ENCODE results near the gene IGF2BP1. TPM values are rescaled to one million over a fixed set of nuclear protein-coding genes. Genes with fewer than 3 reads are reported as not detected.
"Not testable (repeated sequence)": the region's sequence is repeated elsewhere in the genome, so short reads cannot be mapped to it uniquely, and the experiment has no call there.

Gene IGF2BP1
- total RNA-seq, 1 experiment from 2014 or later, result 434 TPM

- Histone ChIP-seq H2BK12ac (ENCODE audit: insufficient read length, low read depth, low read length) (no peak overlapping the region), H4K8ac (replicated peaks; ENCODE audit: insufficient read length, low read depth, low read length) (no peak overlapping the region), H3K14ac (ENCODE audit: insufficient read depth, low read length) (no peak overlapping the region), H3K4me1 (ENCODE audit: insufficient read depth, low read length) (peaks cover 8% of the 10 kb centered on the region; the same call in 1 of the 2 replicates), H3K9me3 (ENCODE audit: control insufficient read depth, low read depth, low read length) (no peaks in the 10 kb centered on the region), H3K18ac (ENCODE audit: insufficient read length, low read depth, low read length) (no peak overlapping the region), H2BK5ac (ENCODE audit: insufficient read length, low read length) (no peak overlapping the region), H3K27me3 (ENCODE audit: insufficient read depth, low read length) (no peaks in the 10 kb centered on the region), H3K56ac (ENCODE audit: insufficient read length, low read depth, low read length) (no peak overlapping the region), H2BK15ac (ENCODE audit: low read depth, low read length) (no peak overlapping the region), H3K79me2 (ENCODE audit: insufficient read depth, low read length) (peaks cover 64% of the 10 kb centered on the region), H3K79me1 (ENCODE audit: insufficient read depth, low read depth, low read length, poor library complexity, severe bottlenecking) (peaks cover 7% of the 10 kb centered on the region), H3K9ac (ENCODE audit: extremely low read depth, insufficient read length, low read length) (no peak overlapping the region), H2BK120ac (ENCODE audit: low read depth, low read length, poor library complexity, severe bottlenecking) (no peak overlapping the region), H2AK5ac (ENCODE audit: insufficient read length, low read length) (no peak overlapping the region), H3K23me2 (ENCODE audit: insufficient read length, low read depth, low read length, poor library complexity, severe bottlenecking) (peaks cover 4% of the 10 kb centered on the region), H2AFZ (ENCODE audit: low read length) (no peak overlapping the region), H4K20me1 (ENCODE audit: control insufficient read depth, insufficient read depth, insufficient read length) (no peaks in the 10 kb centered on the region), H3K27ac (ENCODE audit: insufficient read length, low read depth, low read length) (no peak overlapping the region), H2BK20ac (ENCODE audit: low read depth, low read length, poor library complexity, severe bottlenecking) (no peak overlapping the region), H3K23ac (ENCODE audit: insufficient read length, low read depth, low read length) (no peak overlapping the region), H3T11ph (ENCODE audit: low read length) (no peak overlapping the region), H4K91ac (ENCODE audit: insufficient read length, low read depth, low read length) (no peak overlapping the region), H3K4ac (ENCODE audit: low read depth, low read length) (no peak overlapping the region), H3K4me2 (ENCODE audit: insufficient read depth, insufficient read length, low read length) (no peak overlapping the region), H4K5ac (ENCODE audit: insufficient read length, low read depth, low read length) (no peak overlapping the region)
- no peaks in the 10 kb centered on the region for H3K27me3 Mint-ChIP-seq (ENCODE audit: low read depth)
- no peak for TF ChIP-seq CTCF (conservative IDR thresholded peaks at IDR 0.05)
- WGBS (ENCODE audit: extremely low coverage, insufficient read length, low lambda C conversion rate), result no CpG with 5 or more reads among the region's 2 CpGs
- peak overlapping the region in 1 of 2 experiments; percentile 36; a peak in 2 of 5 replicates for H3K4me3 Mint-ChIP-seq
- peak overlapping the region in 2 of 3 experiments; percentile 38 to 75; a peak in 3 of 7 replicates for H3K27ac Mint-ChIP-seq
- no peaks in the 10 kb centered on the region for H3K9me3 Mint-ChIP-seq
- H3K4me1 Mint-ChIP-seq, result peaks cover 71 to 74% of the 10 kb centered on the region in 2 experiments
- DNase-seq, result no peak
- H3K36me3 Mint-ChIP-seq (ENCODE audit: insufficient read depth in 1 of 3, low read depth in 3 of 3), result peaks cover 34 to 66% (median 62%) of the 10 kb centered on the region in 3 experiments; a peak in 6 of 7 replicates
Observed at GRCh38 chr17:49005140-49005539, 8.0 kb downstream of the IGF2BP1 start.

GRCh38 chr17:49008908-49009307, 11.7 kb downstream of the IGF2BP1 start:
- not testable (repeated sequence) for H3K14ac ChIP-seq (ENCODE audit: insufficient read depth, low read length); H3K4me3 Mint-ChIP-seq; H3K27me3 ChIP-seq (ENCODE audit: insufficient read depth, low read length); H3K79me1 ChIP-seq (ENCODE audit: insufficient read depth, low read depth, low read length, poor library complexity, severe bottlenecking); H3K27ac ChIP-seq (ENCODE audit: insufficient read length, low read depth, low read length); H3K23me2 ChIP-seq (ENCODE audit: insufficient read length, low read depth, low read length, poor library complexity, severe bottlenecking); H3K9me3 Mint-ChIP-seq; H3K4me2 ChIP-seq (ENCODE audit: insufficient read depth, insufficient read length, low read length); H4K20me1 ChIP-seq (ENCODE audit: control insufficient read depth, insufficient read depth, insufficient read length); H3K9me3 ChIP-seq (ENCODE audit: control insufficient read depth, low read depth, low read length); H2BK15ac ChIP-seq (ENCODE audit: low read depth, low read length); H2AK5ac ChIP-seq (ENCODE audit: insufficient read length, low read length); H4K5ac ChIP-seq (ENCODE audit: insufficient read length, low read depth, low read length); H3K23ac ChIP-seq (ENCODE audit: insufficient read length, low read depth, low read length); H3T11ph ChIP-seq (ENCODE audit: low read length); H3K4ac ChIP-seq (ENCODE audit: low read depth, low read length); H4K8ac ChIP-seq (replicated peaks; ENCODE audit: insufficient read length, low read depth, low read length); H3K18ac ChIP-seq (ENCODE audit: insufficient read length, low read depth, low read length); H2BK20ac ChIP-seq (ENCODE audit: low read depth, low read length, poor library complexity, severe bottlenecking); H2BK5ac ChIP-seq (ENCODE audit: insufficient read length, low read length); H3K9ac ChIP-seq (ENCODE audit: extremely low read depth, insufficient read length, low read length); H2BK12ac ChIP-seq (ENCODE audit: insufficient read length, low read depth, low read length); H2AFZ ChIP-seq (ENCODE audit: low read length); H3K27me3 Mint-ChIP-seq (ENCODE audit: low read depth); H4K91ac ChIP-seq (ENCODE audit: insufficient read length, low read depth, low read length); H3K56ac ChIP-seq (ENCODE audit: insufficient read length, low read depth, low read length); H2BK120ac ChIP-seq (ENCODE audit: low read depth, low read length, poor library complexity, severe bottlenecking)
- Mint-ChIP-seq H3K36me3 (ENCODE audit: insufficient read depth in 1 of 3, low read depth in 3 of 3) (peaks cover 31 to 68% (median 52%) of the 10 kb centered on the region in 3 experiments; a peak in 6 of 7 replicates), H3K4me1 (peaks cover 64 to 75% of the 10 kb centered on the region in 2 experiments), H3K27ac (0 out of 7 replicates have a peak overlapping the region, but pooled peaks of 1 of the 3 experiments have one; percentile 2)
- DNase-seq, result peak; percentile 4
- H3K79me2 ChIP-seq (ENCODE audit: insufficient read depth, low read length), result peaks cover 49% of the 10 kb centered on the region
- H3K4me1 ChIP-seq (ENCODE audit: insufficient read depth, low read length), result peaks cover 15% of the 10 kb centered on the region; the same call in 1 of the 2 replicates
- no CpG with 5 or more reads among the region's 5 CpGs for WGBS (ENCODE audit: extremely low coverage, insufficient read length, low lambda C conversion rate)

Data from H9 (cell line).